Caki2 (cell line): ENCODE data around the gene OTOP2. TPM values are rescaled to one million over a fixed set of nuclear protein-coding genes. Genes with fewer than 3 reads are reported as not detected.
"Not testable (repeated sequence)": the region's sequence is repeated elsewhere in the genome, so short reads cannot be mapped to it uniquely, and the experiment has no call there.

Experiments
- DNase-seq: peaks from one replicate; pipeline ENCODE4 v3.0.0-alpha.2; 2015; ENCODE audit warnings: low read depth
- in situ Hi-C: cut with HindIII; loops from 2 replicates; pipeline ENCODE4 v1.10.0; 2016; ENCODE audit warnings: low sequenced_read_pairs, low pct_unique_long_range_greater_than_20kb, mixed read lengths
- total RNA-seq: library from RNA; depleted of rRNA; stranded (reverse); fragments of >200 nt; shearing (Covaris generic); gene quantifications from 2 replicates; pipeline ENCODE4 v1.2.3, GENCODE V29; 2014; ENCODE audit warnings: low replicate concordance

Gene OTOP2
- total RNA-seq, 1 experiment from 2014 or later: not detected

- in situ Hi-C loops: no loop called here
- DNase-seq: peak; percentile 51
These were observed 36.7 kb downstream of the OTOP2 start for GRCh38 chr17:74960570-74961342.

- in situ Hi-C loops: no loop called here
- DNase-seq: peak; percentile 71
These were observed 37.7 kb downstream of the OTOP2 start for GRCh38 chr17:74961657-74962350.

- in situ Hi-C loops: no loop called here
- DNase-seq: no peak
These were observed 38.7 kb downstream of the OTOP2 start for GRCh38 chr17:74962622-74963394.

- no peak for DNase-seq
- in situ Hi-C loops: no loop called here
These were observed 39.6 kb downstream of the OTOP2 start for GRCh38 chr17:74963656-74964055.

GRCh38 chr17:74964246-74964761, 40.2 kb downstream of the OTOP2 start:
- in situ Hi-C loops: no loop called here
- no peak for DNase-seq

- in situ Hi-C loops: no loop called here
- no peak for DNase-seq
These were observed 41.0 kb downstream of the OTOP2 start for GRCh38 chr17:74964988-74965622.

GRCh38 chr17:74968361-74968780, 44.3 kb downstream of the OTOP2 start:
- DNase-seq: no peak
- in situ Hi-C loops: no loop called here

- in situ Hi-C loops, DNase-seq: not testable (repeated sequence)
These were observed 45.4 kb downstream of the OTOP2 start for GRCh38 chr17:74969501-74969900.

GRCh38 chr17:74970395-74970794, 46.3 kb downstream of the OTOP2 start:
- in situ Hi-C loops: no loop called here
- DNase-seq: no peak

GRCh38 chr17:74971069-74971841, 47.2 kb downstream of the OTOP2 start:
- DNase-seq: no peak
- in situ Hi-C loops: no loop called here

GRCh38 chr17:74971842-74972106, 47.7 kb downstream of the OTOP2 start:
- no peak for DNase-seq
- in situ Hi-C loops: no loop called here

- in situ Hi-C loops: no loop called here
These were observed 48.3 kb downstream of the OTOP2 start, which contains the start of gene HID1 for GRCh38 chr17:74972107-74972972. Gene HID1 (minus strand): TSS chr17:74972759. CDS start chr17:74972656, 103 bp downstream.

GRCh38 chr17:74972973-74973328, 48.9 kb downstream of the OTOP2 start:
- in situ Hi-C loops: no loop called here
- no peak for DNase-seq

More at GRCh38 chr17:74972107-74972972, 48.3 kb downstream of the OTOP2 start, which contains the start of gene HID1:
- DNase-seq: no peak

- in situ Hi-C loops: no loop called here
- DNase-seq: no peak
These were observed 51.9 kb downstream of the OTOP2 start for GRCh38 chr17:74975943-74976342.

GRCh38 chr17:74977802-74978201, 53.7 kb downstream of the OTOP2 start:
- in situ Hi-C loops: no loop called here

GRCh38 chr17:74978240-74978639, 54.2 kb downstream of the OTOP2 start:
- in situ Hi-C loops: no loop called here
- DNase-seq: no peak

More at GRCh38 chr17:74977802-74978201, 53.7 kb downstream of the OTOP2 start:
- DNase-seq: no peak
